HepG2 (cell line): ENCODE results near the gene RARA. TPM values are rescaled to one million over a fixed set of nuclear protein-coding genes. Genes with fewer than 3 reads are reported as not detected.

ENCODE experiments used
- AGO2 ChIP-seq: fragments of 200-400 bp; formaldehyde crosslinking; optimal IDR thresholded peaks from 2 replicates; pipeline ENCODE3; 2017; ENCODE audit warnings: mild to moderate bottlenecking, low read depth, low read length, moderate library complexity
- ATRX ChIP-seq: sonication (generic); formaldehyde crosslinking; IDR thresholded peaks from 2 replicates; pipeline ENCODE4 v1.4.0; 2020; ENCODE audit warnings: missing genetic modification reagents, borderline replicate concordance
- EZH2 ChIP-seq: conservative IDR thresholded peaks from 2 replicates; pipeline ENCODE4 v1.6.1; 2012; ENCODE audit warnings: mild to moderate bottlenecking, low read depth, low read length, moderate library complexity
- GLMP ChIP-seq: sonication (generic); formaldehyde crosslinking; IDR thresholded peaks from 2 replicates; pipeline ENCODE4 v1.9.0; 2021; ENCODE audit warnings: missing genetic modification reagents, mild to moderate bottlenecking, borderline replicate concordance
- GZF1 ChIP-seq: sonication (generic); formaldehyde crosslinking; IDR thresholded peaks from 2 replicates; pipeline ENCODE4 v1.5.1; 2020; ENCODE audit warnings: mild to moderate bottlenecking, missing genetic modification reagents
- HNRNPH1 ChIP-seq: fragments of 200-400 bp; formaldehyde crosslinking; optimal IDR thresholded peaks from 2 replicates; pipeline ENCODE3; 2017; ENCODE audit warnings: mild to moderate bottlenecking, low read depth, low read length
- HOXA9 ChIP-seq: sonication (generic); formaldehyde crosslinking; IDR thresholded peaks from 2 replicates; pipeline ENCODE4 v1.8.1; 2022; ENCODE audit warnings: missing genetic modification reagents, mild to moderate bottlenecking, moderate library complexity, borderline replicate concordance
- KAT2B ChIP-seq: fragments of 150-350 bp; IDR thresholded peaks from 2 replicates; pipeline ENCODE4 v1.6.1; 2014; ENCODE audit warnings: low read depth, low read length, borderline replicate concordance
- KDM5A ChIP-seq: fragments of 200-600 bp; sonication (generic); IDR thresholded peaks from 2 replicates; pipeline ENCODE4 v1.7.0; 2018; ENCODE audit warnings: antibody characterized with exemption, mild to moderate bottlenecking, low read length, borderline replicate concordance
- MZF1 ChIP-seq: sonication (generic); formaldehyde crosslinking; IDR thresholded peaks from 2 replicates; pipeline ENCODE4 v1.8.1; 2023; ENCODE audit warnings: mild to moderate bottlenecking, missing genetic modification reagents, borderline replicate concordance
- NRL ChIP-seq: sonication (generic); formaldehyde crosslinking; IDR thresholded peaks from 2 replicates; pipeline ENCODE4 v1.5.0; 2020; ENCODE audit warnings: missing genetic modification reagents, mild to moderate bottlenecking, moderate library complexity, borderline replicate concordance
- PCBP1 ChIP-seq: fragments of 200-400 bp; formaldehyde crosslinking; IDR thresholded peaks from 2 replicates; pipeline ENCODE4 v1.6.1; 2017; ENCODE audit warnings: mild to moderate bottlenecking, low read depth, low read length, borderline replicate concordance
- RERE ChIP-seq: IDR thresholded peaks from 2 replicates; pipeline ENCODE4 v1.6.1; 2016; ENCODE audit warnings: low read depth, missing genetic modification reagents, missing compliant biosample characterization
- ZBTB10 ChIP-seq: sonication (generic); formaldehyde crosslinking; IDR thresholded peaks from 2 replicates; pipeline ENCODE4 v1.4.0; 2020; ENCODE audit warnings: missing genetic modification reagents, borderline replicate concordance
- ZNF24 ChIP-seq: fragments of 450-650 bp; IDR thresholded peaks from 2 replicates; pipeline ENCODE4 v1.6.1; 2017; ENCODE audit warnings: antibody characterized with exemption, mild to moderate bottlenecking
- ZNF597 ChIP-seq: sonication (generic); formaldehyde crosslinking; IDR thresholded peaks from 2 replicates; pipeline ENCODE4 v1.5.0; 2020; ENCODE audit warnings: missing genetic modification reagents
- ZNF629 ChIP-seq: sonication (generic); formaldehyde crosslinking; conservative IDR thresholded peaks from 2 replicates; pipeline ENCODE4 v1.5.0; 2020; ENCODE audit warnings: missing genetic modification reagents
- ZSCAN21 ChIP-seq: sonication (generic); formaldehyde crosslinking; IDR thresholded peaks from 2 replicates; pipeline ENCODE4 v1.8.0; 2022; ENCODE audit warnings: mild to moderate bottlenecking, missing genetic modification reagents, moderate library complexity, borderline replicate concordance
- polyA plus RNA-seq, 8 experiments: library from polyadenylated mRNA; depleted of rRNA in 3 of 8; stranded (reverse) in 7 of 8; unstranded in 1 of 8; fragments of >200 nt; fragmentation: Illumina TruSeq in 4 of 8; extraction: Trizol in 4 of 8; gene quantifications; 2 replicates each; pipeline versions ENCODE4 v1.2.1 to v1.2.3, GENCODE V29; 2011 to 2016; ENCODE audit warnings: low read depth in 4 of 8, missing spikeins in 1 of 8, mixed read lengths in 1 of 8; ENCODE audit not compliant: insufficient read depth in 1 of 8
- total RNA-seq, 5 experiments: library from RNA; depleted of rRNA; stranded (reverse); fragments of >200 nt; fragmentation: Illumina TruSeq; extraction: Trizol; gene quantifications; 2 replicates each; pipeline ENCODE4 v1.2.3, GENCODE V29; 2016; ENCODE audit warnings: low read depth in 1 of 5

RARA gene
- total and polyA plus RNA-seq, 2 of the 13 experiments (the other 11 are each of a cell fraction or from before 2014, with no cell fraction given), result 6.4 to 8.6 TPM

GRCh38 chr17:40316571-40317344 is 7.8 kb downstream of the RARA start (continued):
- 0 out of 2 replicates have a peak, but pooled peaks have one; percentile 45 for TF ChIP-seq RERE
- TF ChIP-seq GLMP (CRISPR knock-in tag), result no peak
- no peak for TF ChIP-seq EZH2
- TF ChIP-seq ZSCAN21 (CRISPR knock-in tag), result peak; percentile 84; the same call in 1 of the 2 replicates
- TF ChIP-seq ZNF24, result no peak
- no peak for TF ChIP-seq GZF1 (CRISPR knock-in tag)
- peak; percentile 36 for TF ChIP-seq NRL (CRISPR knock-in tag)
- no peak for TF ChIP-seq MZF1 (CRISPR knock-in tag)
- no peak for TF ChIP-seq AGO2
- no peak for TF ChIP-seq HNRNPH1
- no peak for TF ChIP-seq HOXA9 (CRISPR knock-in tag)
- no peak for TF ChIP-seq ZBTB10
- no peak for TF ChIP-seq ATRX (CRISPR knock-in tag)
- TF ChIP-seq ZNF597 (CRISPR knock-in tag), result no peak
- TF ChIP-seq KDM5A, result no peak
- TF ChIP-seq KAT2B, result no peak
- TF ChIP-seq PCBP1, result peak; percentile 55; the same call in 1 of the 2 replicates
- TF ChIP-seq ZNF629 (CRISPR knock-in tag), result no peak; the same call in 1 of the 2 replicates
